Measurements from ENCODE around the gene NENF.

GRCh38 chr1:212388985-212389716, 43.6 kb upstream of the NENF start:
- no peak for TF ChIP-seq CTCF (IDR thresholded peaks at IDR 0.05; ENCODE audit: poor library complexity, severe bottlenecking)
- TF ChIP-seq RAD21 (conservative IDR thresholded peaks at IDR 0.05) = no peak
- TF ChIP-seq EZH2 (IDR thresholded peaks at IDR 0.05; ENCODE audit: borderline replicate concordance, insufficient read depth, low read length, poor library complexity, severe bottlenecking) = no peak
- no peak for TF ChIP-seq EP300 (conservative IDR thresholded peaks at IDR 0.05; ENCODE audit: poor library complexity, severe bottlenecking)
- TF ChIP-seq TAF1 (IDR thresholded peaks at IDR 0.05; ENCODE audit: low read depth) = no peak
- TF ChIP-seq POLR2AphosphoS5 (IDR thresholded peaks at IDR 0.05) = no peak

Measured in neural cell (in vitro differentiated cells).